Nephron progenitor cell (in vitro differentiated cells): Measurements from ENCODE around the gene KIAA1217.
"Not testable (repeated sequence)": the region's sequence is repeated elsewhere in the genome, so short reads cannot be mapped to it uniquely, and the experiment has no call there.

Source experiments
- DNase-seq: peaks from one replicate; pipeline ENCODE4 v3.0.0; 2021
- H3K27ac Mint-ChIP-seq: 2 replicates; pipeline ENCODE4 v1.8.0; 2021; ENCODE audit warnings: mild to moderate bottlenecking, moderate library complexity, mixed read lengths
- H3K27me3 Mint-ChIP-seq: 2 replicates; pipeline ENCODE4 v1.8.0; 2021; ENCODE audit warnings: mild to moderate bottlenecking, low read depth, mixed read lengths; ENCODE audit not compliant: poor library complexity
- H3K36me3 Mint-ChIP-seq: 2 replicates; pipeline ENCODE4 v1.8.0; 2021; ENCODE audit warnings: low read depth, mixed read lengths
- H3K4me1 Mint-ChIP-seq: 2 replicates; pipeline ENCODE4 v1.8.0; 2021; ENCODE audit warnings: mixed read lengths
- H3K4me3 Mint-ChIP-seq: 2 replicates; pipeline ENCODE4 v1.8.0; 2021; ENCODE audit warnings: mild to moderate bottlenecking, moderate library complexity, mixed read lengths
- H3K9me3 Mint-ChIP-seq: 2 replicates; pipeline ENCODE4 v1.8.0; 2021; ENCODE audit warnings: mild to moderate bottlenecking, moderate library complexity, mixed read lengths
- CTCF ChIP-seq: fragments of 200-600 bp; sonication (generic); IDR thresholded peaks from 2 replicates; pipeline ENCODE4 v1.5.0; 2021; ENCODE audit warnings: antibody characterized with exemption

Gene KIAA1217

GRCh38 chr10:24334279-24334939 lies 125.5 kb downstream of the KIAA1217 start:
- Mint-ChIP-seq H3K27ac (no peak overlapping the region), H3K4me1 (no peaks in the 10 kb centered on the region), H3K4me3 (no peak overlapping the region), H3K27me3 (peaks cover 9% of the 10 kb centered on the region), H3K36me3 (peaks cover 13% of the 10 kb centered on the region), H3K9me3 (no peaks in the 10 kb centered on the region)
- no peak for DNase-seq
- TF ChIP-seq CTCF, result no peak

GRCh38 chr10:24337723-24338122 lies 128.8 kb downstream of the KIAA1217 start:
- DNase-seq, H3K4me3 Mint-ChIP-seq, H3K27ac Mint-ChIP-seq, H3K4me1 Mint-ChIP-seq, H3K9me3 Mint-ChIP-seq: not testable (repeated sequence)
- H3K36me3 Mint-ChIP-seq, result peaks cover 31% of the 10 kb centered on the region
- H3K27me3 Mint-ChIP-seq, result peaks cover 13% of the 10 kb centered on the region

GRCh38 chr10:24339387-24339786 lies 130.4 kb downstream of the KIAA1217 start:
- no peak overlapping the region for H3K4me3 Mint-ChIP-seq
- no peak for TF ChIP-seq CTCF
- H3K27me3 Mint-ChIP-seq, result peaks cover 4% of the 10 kb centered on the region
- H3K9me3 Mint-ChIP-seq, result no peaks in the 10 kb centered on the region
- DNase-seq, result no peak
- peaks cover 3% of the 10 kb centered on the region for H3K4me1 Mint-ChIP-seq
- H3K27ac Mint-ChIP-seq, result no peak overlapping the region
- peaks cover 31% of the 10 kb centered on the region for H3K36me3 Mint-ChIP-seq

- peaks cover 33% of the 10 kb centered on the region for H3K36me3 Mint-ChIP-seq
- peaks cover 4% of the 10 kb centered on the region for H3K4me1 Mint-ChIP-seq
- H3K9me3 Mint-ChIP-seq, result no peaks in the 10 kb centered on the region
- H3K4me3 Mint-ChIP-seq, result no peak overlapping the region
- H3K27me3 Mint-ChIP-seq, result peaks cover 4% of the 10 kb centered on the region
- no peak for DNase-seq
- TF ChIP-seq CTCF, result no peak
- H3K27ac Mint-ChIP-seq, result no peak overlapping the region
Measured at GRCh38 chr10:24340446-24340845, 131.5 kb downstream of the KIAA1217 start.

- no peak overlapping the region for H3K4me3 Mint-ChIP-seq
- H3K4me1 Mint-ChIP-seq, result peaks cover 4% of the 10 kb centered on the region
- H3K27me3 Mint-ChIP-seq, result peaks cover 4% of the 10 kb centered on the region
- no peak for TF ChIP-seq CTCF
- no peak overlapping the region for H3K27ac Mint-ChIP-seq
- no peak for DNase-seq
- H3K9me3 Mint-ChIP-seq, result peaks cover 3% of the 10 kb centered on the region
- peaks cover 38% of the 10 kb centered on the region for H3K36me3 Mint-ChIP-seq
Measured at GRCh38 chr10:24340883-24341282, 131.9 kb downstream of the KIAA1217 start.

GRCh38 chr10:24341371-24341770 lies 132.4 kb downstream of the KIAA1217 start:
- no peak for TF ChIP-seq CTCF
- peaks cover 4% of the 10 kb centered on the region for H3K27me3 Mint-ChIP-seq
- peaks cover 4% of the 10 kb centered on the region for H3K4me1 Mint-ChIP-seq
- peaks cover 38% of the 10 kb centered on the region for H3K36me3 Mint-ChIP-seq
- H3K27ac Mint-ChIP-seq, result no peak overlapping the region
- H3K9me3 Mint-ChIP-seq, result peaks cover 5% of the 10 kb centered on the region
- H3K4me3 Mint-ChIP-seq, result no peak overlapping the region
- DNase-seq, result no peak
